Measurements from ENCODE around the gene S100A2.
A peak's percentile ranks its signal among the peaks of the same experiment; 100 is the strongest.

The S100A2 gene

DNA sequence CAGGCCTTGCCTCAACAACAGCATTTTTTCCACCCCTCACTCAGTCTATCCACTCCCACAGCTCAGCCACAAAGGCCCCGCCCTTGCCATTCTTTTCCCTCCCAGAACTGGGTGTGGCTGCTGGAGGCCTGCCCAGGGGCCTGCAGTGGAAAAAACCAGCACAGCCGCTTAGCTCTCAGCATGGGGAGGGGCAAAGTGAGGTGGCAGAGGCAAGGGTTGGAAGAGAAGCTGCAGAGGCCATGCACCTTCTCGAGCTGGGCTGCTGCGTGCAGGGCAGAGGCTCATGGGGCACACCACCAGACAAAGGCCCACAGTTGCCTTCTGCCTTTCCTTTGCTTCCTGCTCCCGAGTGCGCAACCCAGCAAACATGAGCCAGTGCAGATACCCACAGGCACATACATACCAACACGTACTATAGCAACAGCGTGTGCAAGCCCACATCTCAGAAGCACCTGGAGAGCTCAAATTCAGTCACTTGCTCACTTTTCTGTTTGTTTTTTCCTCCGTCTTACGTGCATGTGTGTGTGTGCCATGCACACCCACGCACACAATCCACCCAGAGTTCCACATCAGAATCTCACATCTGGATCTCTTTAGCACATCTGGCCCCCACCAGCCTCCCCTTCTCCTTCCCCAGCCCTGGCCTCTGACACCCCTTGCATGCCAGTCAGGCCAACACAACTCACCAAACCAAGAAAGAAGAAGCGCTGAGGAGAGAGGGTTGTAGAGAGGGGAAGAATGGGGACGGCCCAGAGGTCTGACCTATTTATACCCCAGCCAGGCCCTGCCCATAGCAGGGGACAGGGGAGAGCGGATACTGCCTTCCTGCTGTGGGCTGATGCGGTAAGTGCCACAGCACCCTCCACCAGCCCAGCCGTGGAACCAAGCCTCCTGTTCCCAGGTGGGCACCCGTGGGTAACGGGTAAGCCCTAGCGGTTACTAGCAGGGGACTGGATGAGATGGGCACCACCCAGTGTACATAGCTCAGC is 20.3 kb downstream of the S100A2 start, which contains the start of gene S100A4:
S100A4 (minus strand) TSS at position 740 of the 989 bp plus-strand sequence. CDS start 1,012 bp downstream, outside the sequence.
- no peaks in the 10 kb centered on the region for H3K9me3 ChIP-seq (ENCODE audit: control insufficient read depth, insufficient read depth, low read length)
- H3K27ac ChIP-seq (ENCODE audit: low read length): no peak within 1 kb of the TSS
- peak; percentile 81 for DNase-seq (ENCODE audit: low read depth, low spot score)
- no peak within 1 kb of the TSS for H3K4me3 ChIP-seq (ENCODE audit: low read length)
- WGBS (ENCODE audit: insufficient coverage, insufficient read length): no CpG with 5 or more reads among the region's 19 CpGs
- no peaks in the 10 kb centered on the region for H3K27me3 ChIP-seq (ENCODE audit: control insufficient read depth, insufficient read depth, low read length)
- peaks cover 16% of the 10 kb centered on the region for H3K4me1 ChIP-seq (ENCODE audit: control insufficient read depth, insufficient read depth, low read length)
- H3K36me3 ChIP-seq (ENCODE audit: control insufficient read depth, insufficient read depth, low read length): no peaks in the 10 kb centered on the region

DNA sequence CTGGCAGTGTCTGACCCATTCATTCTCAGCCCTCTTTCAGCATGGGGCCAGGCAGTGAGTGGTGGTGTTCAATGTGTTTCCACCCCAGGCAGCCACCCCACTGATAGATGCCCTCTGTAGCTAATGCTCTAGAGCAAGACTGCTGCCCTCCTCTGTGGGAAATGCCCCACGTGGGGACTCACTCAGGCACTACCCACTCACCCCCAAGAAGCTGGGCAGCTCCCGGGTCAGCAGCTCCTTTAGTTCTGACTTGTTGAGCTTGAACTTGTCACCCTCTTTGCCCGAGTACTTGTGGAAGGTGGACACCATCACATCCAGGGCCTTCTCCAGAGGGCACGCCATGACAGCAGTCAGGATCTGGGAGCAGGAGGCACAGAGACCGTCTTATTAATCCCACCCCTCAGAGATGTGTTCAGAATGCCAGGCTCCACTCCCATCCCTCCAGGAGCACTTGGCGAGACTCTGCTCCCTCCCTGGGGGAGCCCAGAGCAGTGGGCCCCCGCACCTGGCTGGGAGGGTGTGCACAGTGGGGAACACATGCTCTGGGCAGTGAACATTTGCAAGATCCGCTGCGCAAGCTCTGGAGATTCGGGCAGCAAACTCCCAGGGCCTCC is 21.1 kb downstream of the S100A2 start:
- H3K27me3 ChIP-seq (ENCODE audit: control insufficient read depth, insufficient read depth, low read length): no peaks in the 10 kb centered on the region
- no CpG with 5 or more reads among the region's 10 CpGs for WGBS (ENCODE audit: insufficient coverage, insufficient read length)
- H3K27ac ChIP-seq (ENCODE audit: low read length): no peak overlapping the region

DNA sequence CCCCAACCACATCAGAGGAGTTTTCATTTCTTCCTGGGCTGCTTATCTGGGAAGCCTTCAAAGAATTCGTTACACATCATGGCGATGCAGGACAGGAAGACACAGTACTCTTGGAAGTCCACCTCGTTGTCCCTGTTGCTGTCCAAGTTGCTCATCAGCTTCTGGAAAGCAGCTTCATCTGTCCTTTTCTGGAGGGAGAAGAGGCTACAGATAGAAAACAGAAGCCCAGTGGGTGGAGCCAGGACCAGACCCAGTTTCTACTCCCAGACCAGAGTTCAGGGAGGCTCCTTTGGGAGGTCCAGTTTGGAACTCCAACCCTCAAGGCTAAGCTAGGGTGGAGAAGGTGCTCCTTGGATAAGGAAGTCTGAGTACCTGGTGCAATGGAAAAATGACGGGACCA is 21.9 kb downstream of the S100A2 start:
- Histone ChIP-seq H3K27me3 (ENCODE audit: control insufficient read depth, insufficient read depth, low read length) (no peaks in the 10 kb centered on the region), H3K4me3 (ENCODE audit: low read length) (no peak overlapping the region), H3K36me3 (ENCODE audit: control insufficient read depth, insufficient read depth, low read length) (no peaks in the 10 kb centered on the region), H3K9me3 (ENCODE audit: control insufficient read depth, insufficient read depth, low read length) (no peaks in the 10 kb centered on the region), H3K27ac (ENCODE audit: low read length) (no peak overlapping the region), H3K4me1 (ENCODE audit: control insufficient read depth, insufficient read depth, low read length) (peaks cover 16% of the 10 kb centered on the region)
- WGBS (ENCODE audit: insufficient coverage, insufficient read length): no CpG with 5 or more reads among the region's 4 CpGs
- no peak for DNase-seq (ENCODE audit: low read depth, low spot score)

More for the DNA sequence above, 21.1 kb downstream of the S100A2 start:
- Histone ChIP-seq H3K9me3 (ENCODE audit: control insufficient read depth, insufficient read depth, low read length) (no peaks in the 10 kb centered on the region), H3K36me3 (ENCODE audit: control insufficient read depth, insufficient read depth, low read length) (no peaks in the 10 kb centered on the region), H3K4me3 (ENCODE audit: low read length) (no peak overlapping the region), H3K4me1 (ENCODE audit: control insufficient read depth, insufficient read depth, low read length) (peaks cover 16% of the 10 kb centered on the region)
- no peak for DNase-seq (ENCODE audit: low read depth, low spot score)

DNA sequence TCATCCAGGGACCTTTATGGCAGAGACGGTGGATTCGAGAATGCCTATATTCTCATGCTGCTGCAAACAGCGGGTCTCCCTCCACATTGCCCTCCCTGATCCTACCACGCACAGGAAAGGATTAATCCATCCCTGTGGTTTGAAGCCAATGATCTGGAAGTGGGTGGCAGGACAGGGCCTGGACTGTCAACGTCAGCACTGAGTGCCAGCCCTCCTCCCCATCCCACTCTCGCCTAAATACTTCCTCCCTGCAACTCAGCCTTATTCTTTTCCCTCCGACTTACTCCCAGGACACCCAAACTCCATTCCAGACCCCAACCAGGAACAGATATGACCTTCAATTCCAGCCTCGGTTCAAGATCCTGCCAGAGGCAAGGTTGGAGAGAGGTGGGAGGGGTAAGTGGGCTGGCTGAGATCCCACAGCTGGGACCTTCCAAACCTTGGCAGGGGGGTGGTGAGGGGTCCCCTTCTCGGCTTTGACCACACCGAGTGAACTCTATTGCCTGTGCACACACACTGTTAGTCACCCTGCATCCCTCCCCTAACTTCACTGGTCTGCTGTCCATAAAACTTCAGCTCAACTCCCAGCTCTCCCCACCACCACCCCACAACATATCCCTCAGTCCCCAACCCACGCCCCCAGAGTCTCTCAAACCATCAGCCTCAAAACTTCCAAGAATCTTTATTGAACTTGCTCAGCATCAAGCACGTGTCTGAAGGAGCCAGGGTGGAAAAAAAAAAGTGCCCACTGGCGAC is 22.5 kb downstream of the S100A2 start:
- Histone ChIP-seq H3K36me3 (ENCODE audit: control insufficient read depth, insufficient read depth, low read length) (no peaks in the 10 kb centered on the region), H3K27ac (ENCODE audit: low read length) (no peak overlapping the region), H3K9me3 (ENCODE audit: control insufficient read depth, insufficient read depth, low read length) (no peaks in the 10 kb centered on the region), H3K4me1 (ENCODE audit: control insufficient read depth, insufficient read depth, low read length) (peaks cover 16% of the 10 kb centered on the region), H3K27me3 (ENCODE audit: control insufficient read depth, insufficient read depth, low read length) (no peaks in the 10 kb centered on the region), H3K4me3 (ENCODE audit: low read length) (no peak overlapping the region)
- WGBS (ENCODE audit: insufficient coverage, insufficient read length): 100% methylated on average over 1 of the region's 13 CpGs
- no peak for DNase-seq (ENCODE audit: low read depth, low spot score)

DNA sequence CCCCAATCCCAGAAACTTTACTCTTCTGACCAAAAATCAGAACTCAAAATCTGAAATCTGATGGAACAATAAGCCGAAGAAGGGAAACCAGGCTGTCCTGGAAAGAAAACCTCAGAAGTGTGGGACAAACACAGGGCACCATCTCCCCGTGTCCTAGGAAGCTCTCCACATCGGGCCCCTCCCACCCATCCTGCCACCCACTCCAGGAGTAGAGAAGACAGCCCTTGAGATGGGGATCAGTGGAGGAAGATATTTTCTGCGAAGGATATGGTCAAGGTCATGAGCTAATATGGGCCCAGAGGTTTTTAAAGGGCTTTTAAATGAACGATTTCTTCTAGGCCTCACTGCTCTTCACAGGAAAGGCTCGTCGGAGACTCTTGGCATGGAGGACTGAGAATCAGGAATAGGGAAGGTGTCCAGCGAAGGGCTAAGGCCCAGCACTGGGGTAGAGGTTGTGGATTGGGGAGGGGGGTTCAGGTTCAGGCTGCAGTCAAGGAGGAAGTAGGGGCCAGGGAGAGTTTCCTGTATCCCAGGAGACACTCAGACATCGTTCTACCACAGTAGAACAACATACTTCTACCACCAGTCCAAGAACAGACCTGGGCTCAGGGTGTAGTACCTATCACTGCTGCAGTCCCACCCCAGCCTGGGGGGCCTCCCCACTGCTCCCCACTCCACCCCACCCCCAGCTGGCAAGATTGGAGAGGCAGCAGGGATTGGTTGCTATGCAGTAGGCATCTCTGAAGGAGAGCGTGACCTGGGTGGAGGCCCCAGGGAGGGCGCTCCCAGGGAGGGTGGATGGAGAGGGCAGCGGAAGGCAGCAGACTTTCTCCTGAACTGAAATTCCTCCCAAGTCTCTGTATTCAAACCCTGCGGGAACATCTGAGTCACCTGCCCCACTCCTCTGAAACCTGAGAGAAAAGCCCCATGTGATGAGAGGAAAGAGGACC is 23.7 kb downstream of the S100A2 start:
- peaks cover 12% of the 10 kb centered on the region for H3K4me1 ChIP-seq (ENCODE audit: control insufficient read depth, insufficient read depth, low read length)
- H3K9me3 ChIP-seq (ENCODE audit: control insufficient read depth, insufficient read depth, low read length): no peaks in the 10 kb centered on the region
- no peaks in the 10 kb centered on the region for H3K36me3 ChIP-seq (ENCODE audit: control insufficient read depth, insufficient read depth, low read length)
- no CpG with 5 or more reads among the region's 13 CpGs for WGBS (ENCODE audit: insufficient coverage, insufficient read length)
- H3K27ac ChIP-seq (ENCODE audit: low read length): no peak overlapping the region
- H3K4me3 ChIP-seq (ENCODE audit: low read length): no peak overlapping the region
- no peaks in the 10 kb centered on the region for H3K27me3 ChIP-seq (ENCODE audit: control insufficient read depth, insufficient read depth, low read length)
- no peak for DNase-seq (ENCODE audit: low read depth, low spot score)

DNA sequence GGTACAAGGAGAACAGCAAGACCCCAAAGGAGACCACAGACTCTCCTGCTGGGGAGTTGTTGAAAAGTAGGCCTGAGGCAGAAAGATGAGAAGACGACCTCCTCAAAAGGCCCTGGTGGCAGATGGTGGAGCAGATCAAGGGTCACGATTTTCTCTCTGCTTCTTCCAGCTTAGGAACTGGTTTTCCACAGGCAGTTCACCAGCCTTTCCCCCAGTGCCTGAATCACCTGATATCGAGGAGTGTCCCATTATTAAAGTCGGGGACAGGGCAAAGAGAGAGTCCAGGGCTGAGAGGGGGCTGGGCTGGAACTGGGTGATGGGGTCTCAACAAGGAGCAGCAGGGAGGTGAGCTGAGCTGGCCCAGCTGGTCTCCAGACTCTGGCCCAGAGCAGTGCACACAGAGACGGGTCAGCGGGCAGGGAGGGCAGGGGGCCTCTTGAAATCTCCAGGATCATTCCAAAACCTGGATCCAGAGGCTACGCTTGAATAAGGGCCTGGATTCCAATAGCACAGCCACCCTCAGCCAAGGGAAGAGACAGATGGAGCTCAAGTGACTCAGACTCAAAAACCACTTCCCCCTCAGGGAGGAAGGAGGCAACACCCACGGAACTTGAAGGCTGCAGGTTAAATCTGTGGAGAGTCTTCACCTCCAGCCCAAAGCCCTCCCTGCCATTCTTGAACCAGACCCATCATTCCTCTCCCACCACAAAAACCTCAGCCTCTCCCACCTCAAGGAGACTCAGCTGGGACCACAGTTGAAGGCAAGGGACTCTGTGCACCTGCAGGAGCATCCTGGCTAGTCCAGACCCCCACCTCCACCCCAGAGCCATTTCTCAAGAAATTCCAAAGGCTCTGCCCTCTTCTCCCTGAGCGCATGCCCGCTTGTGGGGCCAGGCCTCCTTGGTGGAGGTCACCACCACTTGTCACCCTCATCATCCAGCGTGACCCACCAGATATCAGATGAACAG is 25.0 kb downstream of the S100A2 start, which contains the start of gene S100A5:
S100A5 (minus strand) TSS at position 541 of the 968 bp plus-strand sequence. CDS start 743 bp downstream, outside the sequence.
- Histone ChIP-seq H3K4me3 (ENCODE audit: low read length) (no peak within 1 kb of the TSS), H3K36me3 (ENCODE audit: control insufficient read depth, insufficient read depth, low read length) (no peaks in the 10 kb centered on the region), H3K9me3 (ENCODE audit: control insufficient read depth, insufficient read depth, low read length) (no peaks in the 10 kb centered on the region), H3K4me1 (ENCODE audit: control insufficient read depth, insufficient read depth, low read length) (peaks cover 16% of the 10 kb centered on the region), H3K27ac (ENCODE audit: low read length) (no peak within 1 kb of the TSS), H3K27me3 (ENCODE audit: control insufficient read depth, insufficient read depth, low read length) (no peaks in the 10 kb centered on the region)
- no CpG with 5 or more reads among the region's 11 CpGs for WGBS (ENCODE audit: insufficient coverage, insufficient read length)
- no peak for DNase-seq (ENCODE audit: low read depth, low spot score)

DNA sequence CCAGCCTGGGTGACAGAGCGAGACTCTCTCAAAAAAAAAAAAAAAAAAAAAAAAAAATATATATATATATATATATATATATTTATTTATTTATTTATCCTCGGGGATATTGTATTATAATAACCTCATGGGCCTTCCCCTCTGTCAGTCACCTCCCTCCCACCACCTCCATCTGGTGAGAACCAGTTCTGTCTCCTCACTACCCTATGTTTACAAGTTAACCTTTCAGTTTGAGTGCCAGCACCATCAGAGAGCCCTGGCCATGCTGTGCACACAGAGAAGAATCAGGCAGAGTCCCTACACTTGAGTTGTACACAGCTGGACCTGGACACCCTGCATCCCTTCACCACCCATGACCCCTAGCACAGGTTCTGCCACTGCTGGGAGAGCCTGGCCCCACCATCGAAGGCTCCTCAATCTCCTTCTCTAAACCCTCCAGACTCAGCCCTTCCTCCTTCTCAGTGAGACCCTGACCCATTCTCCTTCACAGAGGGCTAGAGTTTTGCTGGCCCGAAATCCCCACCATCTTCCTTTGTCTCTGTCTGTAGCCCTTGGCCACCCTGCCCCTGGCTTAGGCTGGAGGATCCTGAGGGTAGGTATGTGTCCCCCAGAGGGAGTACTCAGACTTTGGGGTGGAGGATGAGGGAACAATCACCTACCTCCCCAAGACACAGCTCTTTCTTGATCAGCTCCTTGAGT is 26.1 kb downstream of the S100A2 start:
- H3K4me3 ChIP-seq (ENCODE audit: low read length): no peak overlapping the region
- no peak for DNase-seq (ENCODE audit: low read depth, low spot score)
- H3K27me3 ChIP-seq (ENCODE audit: control insufficient read depth, insufficient read depth, low read length): no peaks in the 10 kb centered on the region
- H3K27ac ChIP-seq (ENCODE audit: low read length): no peak overlapping the region
- WGBS (ENCODE audit: insufficient coverage, insufficient read length): no CpG with 5 or more reads among the region's 4 CpGs
- H3K36me3 ChIP-seq (ENCODE audit: control insufficient read depth, insufficient read depth, low read length): no peaks in the 10 kb centered on the region
- peaks cover 9% of the 10 kb centered on the region; the same call in 1 of the 2 replicates for H3K4me1 ChIP-seq (ENCODE audit: control insufficient read depth, insufficient read depth, low read length)
- H3K9me3 ChIP-seq (ENCODE audit: control insufficient read depth, insufficient read depth, low read length): no peaks in the 10 kb centered on the region

DNA sequence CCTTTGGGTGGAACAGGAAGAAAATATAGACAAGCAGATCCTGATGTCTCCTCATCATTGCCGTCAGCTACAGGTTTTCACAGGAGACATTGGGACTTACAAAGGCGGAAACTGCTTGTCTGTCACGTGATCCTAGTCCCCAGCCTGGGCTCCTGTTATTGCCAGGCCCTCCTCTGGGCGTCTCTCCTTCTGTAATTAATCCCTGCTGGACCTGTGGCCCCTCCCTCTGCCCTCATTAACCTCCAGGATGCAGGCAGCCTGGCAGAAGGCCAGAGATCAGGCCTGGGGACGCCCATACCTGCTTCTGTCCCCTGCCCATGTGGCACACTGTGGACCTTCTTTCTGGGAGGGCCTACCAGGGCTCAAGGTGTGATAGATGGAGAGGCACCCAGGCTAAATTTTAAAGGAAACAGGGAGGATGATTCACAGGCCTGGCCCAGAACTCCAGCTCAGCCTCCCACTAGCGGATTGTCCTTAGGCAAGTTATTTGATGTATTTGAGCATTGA is 27.3 kb downstream of the S100A2 start:
- Histone ChIP-seq H3K27ac (ENCODE audit: low read length) (no peak overlapping the region), H3K4me1 (ENCODE audit: control insufficient read depth, insufficient read depth, low read length) (peaks cover 13% of the 10 kb centered on the region; the same call in 1 of the 2 replicates), H3K36me3 (ENCODE audit: control insufficient read depth, insufficient read depth, low read length) (no peaks in the 10 kb centered on the region), H3K4me3 (ENCODE audit: low read length) (no peak overlapping the region), H3K27me3 (ENCODE audit: control insufficient read depth, insufficient read depth, low read length) (no peaks in the 10 kb centered on the region), H3K9me3 (ENCODE audit: control insufficient read depth, insufficient read depth, low read length) (no peaks in the 10 kb centered on the region)
- no CpG with 5 or more reads among the region's 6 CpGs for WGBS (ENCODE audit: insufficient coverage, insufficient read length)
- DNase-seq (ENCODE audit: low read depth, low spot score): peak; percentile 43
